A673 (cell line): ENCODE data around the gene SPECC1L. TPM values are rescaled to one million over a fixed set of nuclear protein-coding genes. Genes with fewer than 3 reads are reported as not detected.

Experiments
- BruUV-seq: library from RNA; stranded (reverse); fragments of 400-500 nt; replicated peaks from 2 replicates; lab custom pipeline; 2021; lab: Mats Ljungman, UMichigan
- CTCF ChIA-PET: fragments of 300-600 bp; sonication (Branson Sonifier 250); formaldehyde crosslinking; loops from one replicate; lab custom pipeline; 2022; ENCODE audit warnings: antibody characterized with exemption; lab: Charles Lee
- POLR2A ChIA-PET: fragments of 300-600 bp; sonication (Branson Sonifier 250); formaldehyde crosslinking; loops from one replicate; lab custom pipeline; 2022; ENCODE audit warnings: antibody characterized with exemption; ENCODE audit not compliant: low non-redundant PET; lab: Charles Lee
- DNase-seq: peaks from one replicate; pipeline ENCODE4 v3.0.0-alpha.2; 2015; ENCODE audit warnings: low spot score
- H3K27ac ChIP-seq: fragments of 200-600 bp; sonication (generic); 2 replicates; pipeline ENCODE4 v1.5.1; 2016; ENCODE audit warnings: mixed run types, low read depth, mild to moderate bottlenecking, mixed read lengths, antibody characterized with exemption, low read length; ENCODE audit not compliant: poor library complexity, severe bottlenecking
- H3K27me3 ChIP-seq: fragments of 200-600 bp; sonication (generic); replicated peaks from 2 replicates; pipeline ENCODE4 v1.6.1; 2017; ENCODE audit warnings: mixed run types, low read depth, mild to moderate bottlenecking, mixed read lengths, antibody characterized with exemption, low read length; ENCODE audit not compliant: insufficient read depth, poor library complexity
- H3K36me3 ChIP-seq: fragments of 200-600 bp; sonication (generic); 2 replicates; pipeline ENCODE4 v1.6.1; 2016; ENCODE audit warnings: mixed run types, mild to moderate bottlenecking, mixed read lengths, antibody characterized with exemption, low read length; ENCODE audit not compliant: insufficient read depth, poor library complexity, severe bottlenecking
- H3K4me1 ChIP-seq: fragments of 200-600 bp; sonication (generic); 2 replicates; pipeline ENCODE4 v1.6.1; 2017; ENCODE audit warnings: mixed run types, mild to moderate bottlenecking, mixed read lengths, antibody characterized with exemption, low read length; ENCODE audit not compliant: insufficient read depth, poor library complexity, severe bottlenecking
- H3K4me3 ChIP-seq: fragments of 200-600 bp; sonication (generic); 2 replicates; pipeline ENCODE4 v1.5.1; 2016; ENCODE audit warnings: low read depth, mixed run types, mild to moderate bottlenecking, mixed read lengths, low read length; ENCODE audit not compliant: poor library complexity, severe bottlenecking
- H3K9me3 ChIP-seq: fragments of 200-600 bp; sonication (generic); 2 replicates; pipeline ENCODE4 v1.6.1; 2016; ENCODE audit warnings: mixed run types, low read depth, mild to moderate bottlenecking, mixed read lengths, antibody characterized with exemption, low read length; ENCODE audit not compliant: poor library complexity, severe bottlenecking
- CTCF ChIP-seq: fragments of 300-800, 200-600 bp; sonication (generic); conservative IDR thresholded peaks from 2 replicates; pipeline ENCODE4 v1.5.1; 2017; ENCODE audit warnings: low read depth, mild to moderate bottlenecking, antibody characterized with exemption, low read length, moderate library complexity, mixed read lengths
- EZH2 ChIP-seq: fragments of 200-600 bp; sonication (generic); IDR thresholded peaks from 2 replicates; pipeline ENCODE4 v1.6.1; 2017; ENCODE audit warnings: borderline replicate concordance, low read depth, mild to moderate bottlenecking, mixed read lengths, antibody characterized with exemption, low read length; ENCODE audit not compliant: poor library complexity, severe bottlenecking
- intact Hi-C: fragments of 100-400 bp; cut with micrococcal nuclease; formaldehyde crosslinking; loops from one replicate; pipeline ENCODE4 v1.10.0; 2022; ENCODE audit not compliant: unreplicated experiment
- total RNA-seq: library from RNA; stranded (reverse); gene quantifications from 2 replicates; pipeline ENCODE4 v1.2.3, GENCODE V29; 2021

SPECC1L gene
- total RNA-seq, 1 experiment from 2014 or later, result 56.7 TPM

GRCh38 chr22:24453853-24454252 lies 183.2 kb downstream of the SPECC1L start:
- Histone ChIP-seq H3K27me3 (no peaks in the 10 kb centered on the region), H3K4me1 (peaks cover 25% of the 10 kb centered on the region), H3K9me3 (peaks cover 8% of the 10 kb centered on the region), H3K4me3 (no peak overlapping the region), H3K27ac (no peak overlapping the region), H3K36me3 (no peaks in the 10 kb centered on the region)
- POLR2A ChIA-PET, result no interaction called here
- BruUV-seq, result no TSS peak
- CTCF ChIA-PET, result no interaction called here
- no peak for DNase-seq
- no peak for TF ChIP-seq CTCF
- TF ChIP-seq EZH2, result no peak
- intact Hi-C loops, result no loop called here

GRCh38 chr22:24455039-24455438 lies 184.4 kb downstream of the SPECC1L start:
- ChIA-PET CTCF (interaction anchor here (0.6 kb wide), 1 partner anchor 32 kb away, joined by 6 read pairs; no protein-coding TSS in a partner anchor), POLR2A (no interaction called here)
- H3K27me3 ChIP-seq, result no peaks in the 10 kb centered on the region
- no TSS peak for BruUV-seq
- DNase-seq, result no peak
- intact Hi-C loops, result no loop called here
- no peak overlapping the region for H3K4me3 ChIP-seq
- no peak overlapping the region for H3K27ac ChIP-seq
- no peaks in the 10 kb centered on the region for H3K36me3 ChIP-seq
- peaks cover 8% of the 10 kb centered on the region for H3K9me3 ChIP-seq
- TF ChIP-seq CTCF, result no peak
- TF ChIP-seq EZH2, result no peak
- H3K4me1 ChIP-seq, result peaks cover 18% of the 10 kb centered on the region

GRCh38 chr22:24455751-24456426 lies 185.3 kb downstream of the SPECC1L start:
- no peak overlapping the region for H3K27ac ChIP-seq
- intact Hi-C loops, result no loop called here
- no peak for DNase-seq
- H3K9me3 ChIP-seq, result peaks cover 8% of the 10 kb centered on the region
- CTCF ChIA-PET, result interaction anchor here (0.6 kb wide), 1 partner anchor 33 kb away, joined by 6 read pairs; no protein-coding TSS in a partner anchor
- H3K4me3 ChIP-seq, result no peak overlapping the region
- H3K36me3 ChIP-seq, result no peaks in the 10 kb centered on the region
- BruUV-seq, result no TSS peak
- no peaks in the 10 kb centered on the region for H3K27me3 ChIP-seq
- POLR2A ChIA-PET, result no interaction called here
- peaks cover 19% of the 10 kb centered on the region for H3K4me1 ChIP-seq
- TF ChIP-seq EZH2 (no peak), CTCF (no peak)
